Adipocyte (in vitro differentiated cells): Measurements from ENCODE around the gene TMEM87B.

Source experiments
- DNase-seq: peaks from one replicate; pipeline ENCODE4 v3.0.0-alpha.2; 2015; ENCODE audit warnings: low read depth
- H3K27me3 ChIP-seq: replicated peaks from 2 replicates; pipeline ENCODE4 v1.7.0; 2013; ENCODE audit warnings: mild to moderate bottlenecking, low read length, moderate library complexity; ENCODE audit not compliant: control insufficient read depth, insufficient read depth
- H3K36me3 ChIP-seq: 2 replicates; pipeline ENCODE4 v1.7.0; 2013; ENCODE audit warnings: low read length, mild to moderate bottlenecking, moderate library complexity; ENCODE audit not compliant: control insufficient read depth, insufficient read depth, severe bottlenecking
- H3K4me1 ChIP-seq: 2 replicates; pipeline ENCODE4 v1.7.0; 2013; ENCODE audit warnings: mild to moderate bottlenecking, low read length, moderate library complexity; ENCODE audit not compliant: control insufficient read depth, insufficient read depth
- H3K4me3 ChIP-seq: 2 replicates; pipeline ENCODE4 v1.7.0; 2013; ENCODE audit warnings: mild to moderate bottlenecking, low read length, moderate library complexity
- H3K9ac ChIP-seq: 2 replicates; pipeline ENCODE4 v1.7.0; 2013; ENCODE audit warnings: mild to moderate bottlenecking, low read length, moderate library complexity
- H3K9me3 ChIP-seq: 2 replicates; pipeline ENCODE4 v1.7.0; 2013; ENCODE audit warnings: mild to moderate bottlenecking, low read length, moderate library complexity; ENCODE audit not compliant: control insufficient read depth

Gene TMEM87B

DNA sequence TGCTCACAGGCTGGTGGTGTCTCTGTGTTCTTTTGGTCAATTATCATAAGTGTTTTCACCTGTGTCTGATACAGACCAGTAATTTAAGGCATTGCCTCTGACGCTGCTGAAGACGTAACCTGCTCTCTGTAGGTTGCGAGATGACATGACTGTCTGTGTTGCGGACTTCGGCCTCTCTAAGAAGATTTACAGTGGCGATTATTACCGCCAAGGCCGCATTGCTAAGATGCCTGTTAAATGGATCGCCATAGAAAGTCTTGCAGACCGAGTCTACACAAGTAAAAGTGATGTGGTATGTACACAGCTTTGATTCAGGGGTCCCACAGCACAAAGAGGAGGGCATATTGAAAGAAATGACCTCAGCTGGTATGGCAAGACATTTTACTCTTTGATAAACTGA lies 33.8 kb upstream of the TMEM87B start:
- H3K36me3 ChIP-seq, result no peaks in the 10 kb centered on the region
- H3K9ac ChIP-seq, result no peak overlapping the region
- H3K4me3 ChIP-seq, result no peak overlapping the region
- H3K4me1 ChIP-seq, result no peaks in the 10 kb centered on the region
- peaks cover 20% of the 10 kb centered on the region for H3K27me3 ChIP-seq
- no peak for DNase-seq
- H3K9me3 ChIP-seq, result no peaks in the 10 kb centered on the region

DNA sequence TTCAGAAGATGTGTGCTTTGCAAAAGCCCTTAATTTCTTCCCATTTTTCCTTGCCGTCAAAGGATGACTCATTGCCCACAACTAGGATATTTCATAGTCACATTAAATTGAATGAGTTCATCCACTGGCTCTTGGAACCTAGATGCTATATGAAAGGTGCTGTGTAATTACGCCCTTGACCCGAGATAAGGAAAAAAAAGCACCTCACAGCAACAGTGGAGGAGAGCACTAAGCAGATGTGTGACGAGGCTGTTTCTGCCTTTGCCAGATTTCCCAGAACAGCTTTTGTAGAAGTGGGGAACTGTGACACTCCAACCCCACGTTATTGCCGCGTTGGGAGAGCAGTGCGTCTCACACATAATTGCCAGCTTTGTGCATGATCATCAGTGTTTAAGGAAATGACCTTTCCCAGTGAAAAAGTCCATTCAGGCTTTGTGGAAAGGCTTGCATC lies 33.3 kb upstream of the TMEM87B start:
- no peak overlapping the region for H3K4me3 ChIP-seq
- no peaks in the 10 kb centered on the region for H3K4me1 ChIP-seq
- H3K9ac ChIP-seq, result no peak overlapping the region
- H3K27me3 ChIP-seq, result peaks cover 20% of the 10 kb centered on the region
- no peak for DNase-seq
- H3K36me3 ChIP-seq, result no peaks in the 10 kb centered on the region
- H3K9me3 ChIP-seq, result no peaks in the 10 kb centered on the region

DNA sequence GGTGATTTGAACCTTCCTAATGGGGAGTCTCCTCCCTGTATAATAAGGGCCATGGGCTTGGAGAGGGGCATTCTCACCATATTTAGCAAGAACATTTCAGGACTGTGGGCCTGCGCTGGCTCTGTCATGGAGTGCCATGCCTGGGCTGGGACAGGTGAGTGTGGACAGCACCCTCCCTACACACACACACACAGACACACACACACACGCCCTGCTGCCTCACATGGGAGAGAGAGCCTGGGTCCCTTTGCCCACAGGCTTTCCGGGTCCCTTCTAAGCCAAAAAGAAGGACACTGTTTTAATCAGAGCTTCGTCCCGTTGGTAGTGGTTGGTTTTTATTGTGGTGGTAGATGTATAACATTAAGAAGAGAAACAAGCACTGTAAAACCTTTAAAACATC lies 31.4 kb upstream of the TMEM87B start:
- H3K9ac ChIP-seq, result no peak overlapping the region
- H3K4me1 ChIP-seq, result no peaks in the 10 kb centered on the region
- H3K4me3 ChIP-seq, result no peak overlapping the region
- DNase-seq, result no peak
- no peaks in the 10 kb centered on the region for H3K36me3 ChIP-seq
- H3K27me3 ChIP-seq, result peaks cover 20% of the 10 kb centered on the region
- H3K9me3 ChIP-seq, result no peaks in the 10 kb centered on the region

- no peak for DNase-seq
- H3K4me1 ChIP-seq, result no peaks in the 10 kb centered on the region
- no peak overlapping the region for H3K4me3 ChIP-seq
- H3K9ac ChIP-seq, result no peak overlapping the region
- H3K36me3 ChIP-seq, result no peaks in the 10 kb centered on the region
- H3K9me3 ChIP-seq, result no peaks in the 10 kb centered on the region
- H3K27me3 ChIP-seq, result peaks cover 15% of the 10 kb centered on the region
These were observed 30.8 kb upstream of the TMEM87B start for GRCh38 chr2:112024231-112024630.

DNA sequence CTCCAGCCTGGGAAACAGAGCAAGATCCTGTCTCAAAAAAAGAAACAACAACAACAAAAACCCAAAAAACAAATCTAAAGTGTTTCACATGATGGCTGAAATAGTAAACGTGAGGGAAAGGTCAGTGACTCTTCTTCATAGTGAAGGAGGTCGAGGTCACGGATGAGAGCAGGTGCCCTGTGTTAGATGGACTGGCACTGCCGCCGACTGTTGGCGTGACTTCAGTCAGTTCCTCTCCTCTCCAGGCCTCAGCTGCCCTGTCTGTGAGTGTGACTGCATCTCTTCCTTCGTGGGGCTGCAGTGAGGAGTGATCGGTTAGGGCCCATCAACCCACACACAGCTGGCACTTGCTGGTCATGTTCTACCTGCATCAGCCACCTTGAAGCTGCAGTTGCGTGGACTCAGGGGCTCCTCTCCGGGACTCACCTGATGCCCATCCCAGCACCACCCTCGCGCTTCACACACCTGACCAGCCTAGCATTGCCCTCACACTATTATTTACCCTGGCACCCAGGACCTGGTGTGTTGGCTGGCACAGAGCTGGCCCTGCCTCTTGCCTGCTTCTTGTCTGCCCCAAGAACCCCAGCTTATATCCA lies 30.1 kb upstream of the TMEM87B start:
- no peak overlapping the region for H3K4me3 ChIP-seq
- no peaks in the 10 kb centered on the region for H3K9me3 ChIP-seq
- DNase-seq, result no peak
- H3K4me1 ChIP-seq, result no peaks in the 10 kb centered on the region
- no peak overlapping the region for H3K9ac ChIP-seq
- H3K36me3 ChIP-seq, result no peaks in the 10 kb centered on the region
- H3K27me3 ChIP-seq, result peaks cover 8% of the 10 kb centered on the region

DNA sequence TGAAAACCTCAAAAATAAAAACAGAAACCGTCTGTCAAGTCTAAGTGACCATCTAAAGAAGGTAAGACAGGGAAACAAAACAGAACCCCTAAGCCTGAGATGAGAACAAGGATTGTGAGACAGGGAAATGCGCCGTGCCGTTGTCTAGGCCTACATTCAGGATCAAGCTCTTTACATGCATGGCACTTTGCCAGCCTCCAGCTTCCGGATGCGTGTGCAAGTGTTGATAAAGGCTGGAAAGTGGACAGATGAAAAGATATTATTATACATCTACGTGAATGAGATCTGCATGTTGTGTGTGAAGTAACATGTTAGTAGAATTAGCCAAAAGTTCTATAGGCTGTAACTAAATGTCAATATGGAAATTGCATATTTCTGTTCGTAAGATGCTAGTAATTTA lies 28.6 kb upstream of the TMEM87B start:
- Histone ChIP-seq H3K4me1 (peaks cover 3% of the 10 kb centered on the region), H3K9ac (no peak overlapping the region), H3K9me3 (no peaks in the 10 kb centered on the region), H3K36me3 (no peaks in the 10 kb centered on the region), H3K4me3 (no peak overlapping the region), H3K27me3 (no peaks in the 10 kb centered on the region)
- no peak for DNase-seq

DNA sequence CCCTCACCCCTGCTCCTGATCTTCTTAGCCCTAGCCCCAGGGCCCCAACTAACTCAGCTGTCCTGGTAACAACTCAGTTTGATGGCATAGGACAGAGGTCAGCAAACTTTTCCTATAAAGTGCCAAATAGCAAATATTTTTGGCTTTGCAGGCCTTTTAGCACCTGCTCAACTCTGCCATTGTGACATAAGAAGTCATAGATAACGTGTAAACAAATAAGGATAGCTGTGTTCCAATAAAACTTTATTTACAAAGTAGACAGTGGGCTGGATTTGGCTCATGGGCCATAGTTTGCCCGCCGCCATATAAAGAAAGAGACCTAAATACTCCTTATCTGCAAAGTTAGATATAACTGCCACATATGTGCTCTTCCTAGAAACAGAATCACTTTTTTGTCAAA lies 27.3 kb upstream of the TMEM87B start:
- Histone ChIP-seq H3K9ac (no peak overlapping the region), H3K36me3 (no peaks in the 10 kb centered on the region), H3K4me3 (no peak overlapping the region), H3K9me3 (no peaks in the 10 kb centered on the region), H3K4me1 (peaks cover 15% of the 10 kb centered on the region), H3K27me3 (no peaks in the 10 kb centered on the region)
- no peak for DNase-seq

DNA sequence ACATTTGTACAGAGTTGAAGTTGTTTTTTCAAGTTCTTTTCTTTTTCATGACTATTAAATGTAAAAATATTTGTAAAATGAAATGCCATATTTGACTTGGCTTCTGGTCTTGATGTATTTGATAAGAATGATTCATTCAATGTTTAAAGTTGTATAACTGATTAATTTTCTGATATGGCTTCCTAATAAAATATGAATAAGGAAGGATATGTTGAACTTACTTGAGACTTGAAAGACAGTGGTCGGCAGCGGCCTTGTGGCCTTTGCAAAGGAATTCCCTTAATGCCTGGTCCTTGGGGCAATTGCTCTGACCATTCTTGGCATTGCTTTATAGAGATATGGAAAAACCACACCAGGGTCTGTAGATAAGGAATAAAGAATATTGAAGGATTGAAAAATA lies 25.9 kb upstream of the TMEM87B start:
- Histone ChIP-seq H3K4me1 (peaks cover 29% of the 10 kb centered on the region), H3K36me3 (no peaks in the 10 kb centered on the region), H3K9me3 (no peaks in the 10 kb centered on the region), H3K9ac (no peak overlapping the region), H3K27me3 (no peaks in the 10 kb centered on the region), H3K4me3 (no peak overlapping the region)
- DNase-seq, result no peak

GRCh38 chr2:112031473-112032223 lies 23.4 kb upstream of the TMEM87B start:
- DNase-seq, result peak; percentile 45
- Histone ChIP-seq H3K27me3 (no peaks in the 10 kb centered on the region), H3K9me3 (no peaks in the 10 kb centered on the region), H3K4me1 (peaks cover 29% of the 10 kb centered on the region), H3K36me3 (no peaks in the 10 kb centered on the region), H3K9ac (peak overlapping the region; percentile 2), H3K4me3 (peak overlapping the region; percentile 54)

DNA sequence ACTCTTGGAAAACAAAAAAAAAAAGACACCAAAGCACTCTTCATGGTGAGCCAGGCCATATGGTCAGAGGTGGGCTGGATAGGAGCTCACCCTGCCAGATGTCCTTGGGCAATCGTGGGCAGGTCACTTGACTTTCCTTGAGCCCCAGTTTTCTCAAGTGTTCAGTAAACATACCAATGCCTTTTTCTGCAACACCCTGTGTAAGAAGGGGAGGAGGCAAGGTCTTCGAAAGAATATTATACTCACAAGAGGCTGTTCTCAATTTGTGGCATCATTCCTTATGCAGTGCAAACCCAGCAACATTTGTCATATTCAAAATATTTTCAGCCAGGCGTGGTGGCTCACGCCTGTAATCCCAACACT lies 22.9 kb upstream of the TMEM87B start:
- no peaks in the 10 kb centered on the region for H3K36me3 ChIP-seq
- H3K4me1 ChIP-seq, result peaks cover 29% of the 10 kb centered on the region
- H3K4me3 ChIP-seq, result peak overlapping the region; percentile 54
- no peak overlapping the region for H3K9ac ChIP-seq
- H3K27me3 ChIP-seq, result no peaks in the 10 kb centered on the region
- no peaks in the 10 kb centered on the region for H3K9me3 ChIP-seq
- peak; percentile 41 for DNase-seq

GRCh38 chr2:112032689-112033465 lies 22.2 kb upstream of the TMEM87B start:
- peaks cover 29% of the 10 kb centered on the region for H3K4me1 ChIP-seq
- no peak overlapping the region for H3K9ac ChIP-seq
- H3K36me3 ChIP-seq, result no peaks in the 10 kb centered on the region
- no peaks in the 10 kb centered on the region for H3K9me3 ChIP-seq
- H3K27me3 ChIP-seq, result no peaks in the 10 kb centered on the region
- peak; percentile 63 for DNase-seq
- peak overlapping the region; percentile 33 for H3K4me3 ChIP-seq
